ENCODE data around the gene SPATA32.

GRCh38 chr17:45292696-45293412, 31.0 kb upstream of the SPATA32 start:
- TF ChIP-seq CTCF (IDR thresholded peaks at IDR 0.05) (no peak), EZH2 (IDR thresholded peaks at IDR 0.05) (no peak)
